HEK293 (cell line): ENCODE results near the gene PPP4R1.

Source experiments
- CTCF ChIA-PET: fragments of 350-600 bp; formaldehyde crosslinking; extraction: SDS; loops from one replicate; lab custom pipeline; 2021; ENCODE audit warnings: antibody characterized with exemption; lab: Yijun Ruan, JAX
- POLR2A ChIA-PET: fragments of 300-600 bp; formaldehyde crosslinking; extraction: SDS; loops from one replicate; lab custom pipeline; 2020; ENCODE audit warnings: antibody characterized with exemption, inconsistent platforms; lab: Yijun Ruan, JAX
- H3K27ac ChIP-seq: fragments of 200-500 bp; sonication (Bioruptor generic); 2 replicates; pipeline ENCODE4 v1.5.1; 2014; ENCODE audit warnings: low read depth, low read length, control low read depth, inconsistent platforms; ENCODE audit errors: extremely low read depth
- H3K36me3 ChIP-seq, 2 experiments: fragments of 200-500 bp in 1 of 2; sonication (Bioruptor generic) in 1 of 2; 1 replicate in 1 of 2; 2 replicates in 1 of 2; pipeline ENCODE4 v1.5.1; 2014 to 2017; ENCODE audit warnings: inconsistent platforms in 2 of 2, low read length in 2 of 2; ENCODE audit not compliant: control insufficient read depth in 2 of 2, insufficient read depth in 1 of 2
- H3K4me1 ChIP-seq: fragments of 200-500 bp; sonication (Bioruptor generic); 2 replicates; pipeline ENCODE4 v1.5.1; 2014; ENCODE audit warnings: mild to moderate bottlenecking, low read length, inconsistent platforms; ENCODE audit not compliant: control insufficient read depth, insufficient read depth
- H3K4me3 ChIP-seq: 2 replicates; pipeline ENCODE4 v1.5.1; 2011; ENCODE audit warnings: low read depth, mild to moderate bottlenecking, control low read depth, low read length, moderate library complexity
- H3K9me3 ChIP-seq: fragments of 200-500 bp; sonication (Bioruptor generic); 2 replicates; pipeline ENCODE4 v1.5.1; 2014; ENCODE audit warnings: low read depth, low read length, inconsistent platforms; ENCODE audit not compliant: control insufficient read depth, insufficient read depth
- BCL11A ChIP-seq: fragments of 450-650 bp; formaldehyde crosslinking; IDR thresholded peaks from 2 replicates; pipeline ENCODE4 v1.5.1; 2016; ENCODE audit warnings: low read depth, missing biosample characterization, missing genetic modification characterization
- BCL11B ChIP-seq: fragments of 450-650 bp; formaldehyde crosslinking; IDR thresholded peaks from 2 replicates; pipeline ENCODE4 v1.5.1; 2016; ENCODE audit warnings: low read depth, missing biosample characterization, missing genetic modification characterization
- MZF1 ChIP-seq: fragments of 450-650 bp; formaldehyde crosslinking; IDR thresholded peaks from 2 replicates; pipeline ENCODE4 v1.5.1; 2017; ENCODE audit warnings: missing biosample characterization, missing genetic modification characterization, borderline replicate concordance
- ZBTB1 ChIP-seq: fragments of 450-650 bp; formaldehyde crosslinking; IDR thresholded peaks from 2 replicates; pipeline ENCODE4 v1.5.1; 2016; ENCODE audit warnings: missing biosample characterization, missing genetic modification characterization
- ZNF132 ChIP-seq: fragments of 450-650 bp; formaldehyde crosslinking; IDR thresholded peaks from 2 replicates; pipeline ENCODE4 v1.5.1; 2017; ENCODE audit warnings: missing biosample characterization, missing genetic modification characterization, borderline replicate concordance
- ZNF211 ChIP-seq: fragments of 450-650 bp; formaldehyde crosslinking; IDR thresholded peaks from 2 replicates; pipeline ENCODE4 v1.5.1; 2016; ENCODE audit warnings: low read depth, missing biosample characterization, missing genetic modification characterization
- ZNF280C ChIP-seq: fragments of 450-650 bp; formaldehyde crosslinking; IDR thresholded peaks from 2 replicates; pipeline ENCODE4 v1.5.1; 2016; ENCODE audit warnings: missing biosample characterization, missing genetic modification characterization
- ZNF426 ChIP-seq: fragments of 450-650 bp; formaldehyde crosslinking; IDR thresholded peaks from 2 replicates; pipeline ENCODE4 v1.5.1; 2017; ENCODE audit warnings: missing biosample characterization, missing genetic modification characterization, mild to moderate bottlenecking, inconsistent platforms, moderate library complexity
- ZNF639 ChIP-seq: fragments of 450-650 bp; formaldehyde crosslinking; IDR thresholded peaks from 2 replicates; pipeline ENCODE4 v1.5.1; 2016; ENCODE audit warnings: missing biosample characterization, missing genetic modification characterization
- ZNF664 ChIP-seq: fragments of 450-650 bp; formaldehyde crosslinking; IDR thresholded peaks from 2 replicates; pipeline ENCODE4 v1.5.1; 2016; ENCODE audit warnings: missing biosample characterization, missing genetic modification characterization
- ZNF707 ChIP-seq: fragments of 450-650 bp; formaldehyde crosslinking; IDR thresholded peaks from 2 replicates; pipeline ENCODE4 v1.5.1; 2016; ENCODE audit warnings: missing biosample characterization, missing genetic modification characterization
- ZNF777 ChIP-seq: fragments of 450-650 bp; formaldehyde crosslinking; IDR thresholded peaks from 2 replicates; pipeline ENCODE4 v1.5.1; 2017; ENCODE audit warnings: missing biosample characterization, missing genetic modification characterization, borderline replicate concordance
- ZSCAN4 ChIP-seq: fragments of 450-650 bp; formaldehyde crosslinking; IDR thresholded peaks from 2 replicates; pipeline ENCODE4 v1.5.1; 2017; ENCODE audit warnings: missing biosample characterization, missing genetic modification characterization
- TF ChIP-seq, protein P1 (sequence below): fragments of 450-650 bp; formaldehyde crosslinking; IDR thresholded peaks from 2 replicates; pipeline ENCODE4 v1.5.1; 2016; ENCODE audit warnings: missing biosample characterization, missing genetic modification characterization
- TF ChIP-seq, protein P2 (sequence below): fragments of 450-650 bp; formaldehyde crosslinking; conservative IDR thresholded peaks from 2 replicates; pipeline ENCODE4 v1.5.1; 2016; ENCODE audit warnings: low read depth, missing biosample characterization, missing genetic modification characterization
- TF ChIP-seq, protein P3 (sequence below): fragments of 450-650 bp; formaldehyde crosslinking; IDR thresholded peaks from 2 replicates; pipeline ENCODE4 v1.5.1; 2016; ENCODE audit warnings: missing biosample characterization, missing genetic modification characterization

The PPP4R1 gene

GRCh38 chr18:9638886-9639285, 24.5 kb upstream of the PPP4R1 start:
- Histone ChIP-seq H3K36me3 (no peaks in the 10 kb centered on the region), H3K9me3 (no peaks in the 10 kb centered on the region), H3K27ac (no peak overlapping the region), H3K4me1 (peaks cover 4% of the 10 kb centered on the region; the same call in 1 of the 2 replicates), H3K4me3 (no peak overlapping the region)
- no peak for TF ChIP-seq ZNF211 (tag by site-specific recombination)
- no peak for TF ChIP-seq BCL11B (tag by site-specific recombination)
- TF ChIP-seq, protein P1, sequence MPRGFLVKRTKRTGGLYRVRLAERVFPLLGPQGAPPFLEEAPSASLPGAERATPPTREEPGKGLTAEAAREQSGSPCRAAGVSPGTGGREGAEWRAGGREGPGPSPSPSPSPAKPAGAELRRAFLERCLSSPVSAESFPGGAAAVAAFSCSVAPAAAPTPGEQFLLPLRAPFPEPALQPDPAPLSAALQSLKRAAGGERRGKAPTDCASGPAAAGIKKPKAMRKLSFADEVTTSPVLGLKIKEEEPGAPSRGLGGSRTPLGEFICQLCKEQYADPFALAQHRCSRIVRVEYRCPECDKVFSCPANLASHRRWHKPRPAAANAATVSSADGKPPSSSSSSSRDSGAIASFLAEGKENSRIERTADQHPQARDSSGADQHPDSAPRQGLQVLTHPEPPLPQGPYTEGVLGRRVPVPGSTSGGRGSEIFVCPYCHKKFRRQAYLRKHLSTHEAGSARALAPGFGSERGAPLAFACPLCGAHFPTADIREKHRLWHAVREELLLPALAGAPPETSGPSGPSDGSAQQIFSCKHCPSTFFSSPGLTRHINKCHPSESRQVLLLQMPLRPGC (tag by site-specific recombination) = no peak
- TF ChIP-seq ZNF280C (tag by site-specific recombination) = no peak
- no peak for TF ChIP-seq ZNF132
- TF ChIP-seq, protein P2, sequence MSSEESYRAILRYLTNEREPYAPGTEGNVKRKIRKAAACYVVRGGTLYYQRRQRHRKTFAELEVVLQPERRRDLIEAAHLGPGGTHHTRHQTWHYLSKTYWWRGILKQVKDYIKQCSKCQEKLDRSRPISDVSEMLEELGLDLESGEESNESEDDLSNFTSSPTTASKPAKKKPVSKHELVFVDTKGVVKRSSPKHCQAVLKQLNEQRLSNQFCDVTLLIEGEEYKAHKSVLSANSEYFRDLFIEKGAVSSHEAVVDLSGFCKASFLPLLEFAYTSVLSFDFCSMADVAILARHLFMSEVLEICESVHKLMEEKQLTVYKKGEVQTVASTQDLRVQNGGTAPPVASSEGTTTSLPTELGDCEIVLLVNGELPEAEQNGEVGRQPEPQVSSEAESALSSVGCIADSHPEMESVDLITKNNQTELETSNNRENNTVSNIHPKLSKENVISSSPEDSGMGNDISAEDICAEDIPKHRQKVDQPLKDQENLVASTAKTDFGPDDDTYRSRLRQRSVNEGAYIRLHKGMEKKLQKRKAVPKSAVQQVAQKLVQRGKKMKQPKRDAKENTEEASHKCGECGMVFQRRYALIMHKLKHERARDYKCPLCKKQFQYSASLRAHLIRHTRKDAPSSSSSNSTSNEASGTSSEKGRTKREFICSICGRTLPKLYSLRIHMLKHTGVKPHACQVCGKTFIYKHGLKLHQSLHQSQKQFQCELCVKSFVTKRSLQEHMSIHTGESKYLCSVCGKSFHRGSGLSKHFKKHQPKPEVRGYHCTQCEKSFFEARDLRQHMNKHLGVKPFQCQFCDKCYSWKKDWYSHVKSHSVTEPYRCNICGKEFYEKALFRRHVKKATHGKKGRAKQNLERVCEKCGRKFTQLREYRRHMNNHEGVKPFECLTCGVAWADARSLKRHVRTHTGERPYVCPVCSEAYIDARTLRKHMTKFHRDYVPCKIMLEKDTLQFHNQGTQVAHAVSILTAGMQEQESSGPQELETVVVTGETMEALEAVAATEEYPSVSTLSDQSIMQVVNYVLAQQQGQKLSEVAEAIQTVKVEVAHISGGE (tag by site-specific recombination) = no peak
- no peak for TF ChIP-seq BCL11A (tag by site-specific recombination)
- TF ChIP-seq ZNF707 = no peak
- TF ChIP-seq MZF1 = no peak
- TF ChIP-seq ZNF426 (tag by site-specific recombination) = no peak
- no peak for TF ChIP-seq ZNF664 (tag by site-specific recombination)
- no peak for TF ChIP-seq ZSCAN4 (tag by site-specific recombination)
- no peak for TF ChIP-seq ZBTB1 (tag by site-specific recombination)
- no peak for TF ChIP-seq ZNF777 (tag by site-specific recombination)
- TF ChIP-seq, protein P3, sequence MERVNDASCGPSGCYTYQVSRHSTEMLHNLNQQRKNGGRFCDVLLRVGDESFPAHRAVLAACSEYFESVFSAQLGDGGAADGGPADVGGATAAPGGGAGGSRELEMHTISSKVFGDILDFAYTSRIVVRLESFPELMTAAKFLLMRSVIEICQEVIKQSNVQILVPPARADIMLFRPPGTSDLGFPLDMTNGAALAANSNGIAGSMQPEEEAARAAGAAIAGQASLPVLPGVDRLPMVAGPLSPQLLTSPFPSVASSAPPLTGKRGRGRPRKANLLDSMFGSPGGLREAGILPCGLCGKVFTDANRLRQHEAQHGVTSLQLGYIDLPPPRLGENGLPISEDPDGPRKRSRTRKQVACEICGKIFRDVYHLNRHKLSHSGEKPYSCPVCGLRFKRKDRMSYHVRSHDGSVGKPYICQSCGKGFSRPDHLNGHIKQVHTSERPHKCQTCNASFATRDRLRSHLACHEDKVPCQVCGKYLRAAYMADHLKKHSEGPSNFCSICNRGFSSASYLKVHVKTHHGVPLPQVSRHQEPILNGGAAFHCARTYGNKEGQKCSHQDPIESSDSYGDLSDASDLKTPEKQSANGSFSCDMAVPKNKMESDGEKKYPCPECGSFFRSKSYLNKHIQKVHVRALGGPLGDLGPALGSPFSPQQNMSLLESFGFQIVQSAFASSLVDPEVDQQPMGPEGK (tag by site-specific recombination) = no peak
- TF ChIP-seq ZNF639 (tag by site-specific recombination) = no peak
- CTCF ChIA-PET = interaction anchor here (0.6 kb wide), 1 partner anchor 17 kb away, joined by 11 read pairs; no protein-coding TSS in a partner anchor
- POLR2A ChIA-PET = no interaction called here
